ENCODE results near the gene NT5C2. TPM values are rescaled to one million over a fixed set of nuclear protein-coding genes. Genes with fewer than 3 reads are reported as not detected.
"Not testable (repeated sequence)": the region's sequence is repeated elsewhere in the genome, so short reads cannot be mapped to it uniquely, and the experiment has no call there.

NT5C2 gene
- total RNA-seq, 6 experiments from 2014 or later: 17.3 to 39.2 (median 32.4) TPM

GRCh38 chr10:103067956-103068355 is 125.1 kb downstream of the NT5C2 start:
- Histone ChIP-seq H3K4me3 (no peak overlapping the region), H3K27me3 (no peaks in the 10 kb centered on the region), H3K36me3 (peaks cover 0 to 4% (median 0%) of the 10 kb centered on the region in 4 donors), H3K9me3 (no peaks in the 10 kb centered on the region), H3K27ac (no peak overlapping the region), H3K4me1 (no peaks in the 10 kb centered on the region)
- intact Hi-C loops (cut with DNase I): loop anchor here (5.0 kb wide), 1 partner anchor 151 kb away; the partner anchor contains the start of gene CNNM2 (in 2 of the 2)
- ATAC-seq (no peak), DNase-seq (no peak)
- TF ChIP-seq POLR2A (IDR thresholded peaks at IDR 0.05) (no peak), CTCF (IDR thresholded peaks at IDR 0.05) (no peak)
- WGBS (ENCODE audit: insufficient coverage, low coverage, low lambda C conversion rate, missing lambda C conversion rate): 57% methylated on average over 1 of the region's 6 CpGs

GRCh38 chr10:103067484-103067883 is 125.6 kb downstream of the NT5C2 start:
- Histone ChIP-seq H3K9me3 (no peaks in the 10 kb centered on the region), H3K4me3 (no peak overlapping the region), H3K4me1 (no peaks in the 10 kb centered on the region), H3K27me3 (no peaks in the 10 kb centered on the region), H3K27ac (no peak overlapping the region), H3K36me3 (peaks cover 0 to 4% (median 0%) of the 10 kb centered on the region in 4 donors)
- no peak for ATAC-seq
- WGBS (ENCODE audit: insufficient coverage, low coverage, low lambda C conversion rate, missing lambda C conversion rate): 100% methylated on average over 2 of the region's 2 CpGs
- no peak for DNase-seq
- intact Hi-C loops (cut with DNase I): loop anchor here (5.0 kb wide), 1 partner anchor 150 kb away; the partner anchor contains the start of gene CNNM2 (in 2 of the 2)
- no peak for TF ChIP-seq POLR2A (IDR thresholded peaks at IDR 0.05)
- no peak for TF ChIP-seq CTCF (IDR thresholded peaks at IDR 0.05)

DNA sequence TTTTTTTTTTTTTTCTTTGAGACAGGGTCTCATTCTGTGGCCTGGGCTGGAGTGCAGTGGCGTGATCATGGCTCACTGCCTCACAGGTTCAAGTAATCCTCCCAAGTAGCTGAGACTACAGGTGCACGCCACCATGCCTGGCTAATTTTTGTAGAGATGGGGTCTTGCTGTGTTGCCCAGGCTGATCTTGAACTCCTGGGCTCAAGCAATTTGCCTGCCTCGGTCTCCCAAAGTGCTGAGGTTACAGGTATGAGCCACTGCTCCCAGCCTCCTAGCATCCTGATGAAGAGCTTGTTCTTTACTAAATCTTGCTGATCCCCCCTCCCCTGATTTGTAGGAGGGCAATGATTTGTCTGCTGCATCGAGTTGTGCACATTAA is 126.0 kb downstream of the NT5C2 start:
- ATAC-seq, DNase-seq, H3K9me3 ChIP-seq, H3K27me3 ChIP-seq, H3K4me1 ChIP-seq, H3K4me3 ChIP-seq, H3K27ac ChIP-seq, H3K36me3 ChIP-seq: not testable (repeated sequence)
- WGBS (ENCODE audit: insufficient coverage, low coverage, low lambda C conversion rate, missing lambda C conversion rate): 80% methylated on average over 2 of the region's 4 CpGs
- intact Hi-C loops (cut with DNase I): loop anchor here (5.0 kb wide), 1 partner anchor 150 kb away; the partner anchor contains the start of gene CNNM2 (in 2 of the 2)

- Histone ChIP-seq H3K36me3 (peaks cover 0 to 4% (median 0%) of the 10 kb centered on the region in 4 donors), H3K4me1 (no peaks in the 10 kb centered on the region), H3K27me3 (no peaks in the 10 kb centered on the region), H3K9me3 (no peaks in the 10 kb centered on the region), H3K27ac (no peak overlapping the region), H3K4me3 (no peak overlapping the region)
- DNase-seq: no peak
- intact Hi-C loops (cut with DNase I): loop anchor here (5.0 kb wide), 1 partner anchor 149 kb away; the partner anchor contains the start of gene CNNM2 (in 2 of the 2)
- TF ChIP-seq CTCF (IDR thresholded peaks at IDR 0.05): no peak
- TF ChIP-seq POLR2A (IDR thresholded peaks at IDR 0.05): no peak
- WGBS (ENCODE audit: insufficient coverage, low coverage, low lambda C conversion rate, missing lambda C conversion rate): 90% methylated on average over 15 of the region's 16 CpGs
- ATAC-seq: no peak
Measured at GRCh38 chr10:103066141-103067098, 126.7 kb downstream of the NT5C2 start.

GRCh38 chr10:103064956-103065355 is 128.1 kb downstream of the NT5C2 start:
- ATAC-seq (no peak), DNase-seq (no peak)
- Histone ChIP-seq H3K4me1 (no peaks in the 10 kb centered on the region), H3K9me3 (no peaks in the 10 kb centered on the region), H3K27me3 (no peaks in the 10 kb centered on the region), H3K36me3 (peaks cover 0 to 4% (median 0%) of the 10 kb centered on the region in 4 donors), H3K4me3 (no peak overlapping the region), H3K27ac (no peak overlapping the region)
- TF ChIP-seq CTCF (IDR thresholded peaks at IDR 0.05) (no peak), POLR2A (IDR thresholded peaks at IDR 0.05) (no peak)
- intact Hi-C loops (cut with DNase I): loop anchor here (5.0 kb wide), 1 partner anchor 148 kb away; the partner anchor contains the start of gene CNNM2 (in 2 of the 2)
- 88% methylated on average over 3 of the region's 4 CpGs for WGBS (ENCODE audit: insufficient coverage, low coverage, low lambda C conversion rate, missing lambda C conversion rate)
